ENCODE measurements around the gene NPY4R2. TPM values are rescaled to one million over a fixed set of nuclear protein-coding genes. Genes with fewer than 3 reads are reported as not detected.
"Not testable (repeated sequence)": the region's sequence is repeated elsewhere in the genome, so short reads cannot be mapped to it uniquely, and the experiment has no call there.

NPY4R2 gene
- total and polyA plus RNA-seq, 10 of the 15 experiments (the other 5 are each of a cell fraction or from before 2014, with no cell fraction given), result not detected

GRCh38 chr10:47942351-47943019 is 24.0 kb downstream of the NPY4R2 start:
- in situ Hi-C loops (cut with MboI); H3K9me3 ChIP-seq (replicated peaks; ENCODE audit: control insufficient read depth, insufficient read depth, low read length); DNase-seq (ENCODE audit: low read depth, low spot score); ATAC-seq; FAIRE-seq; H3K27me3 ChIP-seq (replicated peaks in 1 of 2; ENCODE audit: control insufficient read depth in 2 of 2, insufficient read depth in 2 of 2, low read length in 1 of 2); H3K4me3 ChIP-seq; H3K4me1 ChIP-seq (ENCODE audit: control insufficient read depth, insufficient read depth, low read length); CTCF ChIA-PET; RAD21 ChIA-PET (ENCODE audit: unreplicated experiment); H3K79me2 ChIP-seq (ENCODE audit: control insufficient read depth, insufficient read depth, low read length); H3K4me2 ChIP-seq (ENCODE audit: control insufficient read depth, insufficient read depth); SMC1A ChIA-PET (ENCODE audit: uncharacterized antibody, unreplicated experiment); H3K27ac ChIP-seq (ENCODE audit: control insufficient read depth, insufficient read depth); H3K36me3 ChIP-seq (ENCODE audit: control insufficient read depth in 2 of 2, insufficient read depth in 2 of 2, low read length in 1 of 2); BruUV-seq (replicated peaks); POLR2A ChIA-PET; intact Hi-C loops (cut with micrococcal nuclease; ENCODE audit: unreplicated experiment); H3K9ac ChIP-seq (ENCODE audit: control insufficient read depth, insufficient read depth, low read length); H4K20me1 ChIP-seq (ENCODE audit: control insufficient read depth, insufficient read depth); H2AFZ ChIP-seq (ENCODE audit: control insufficient read depth, low read depth, low read length): not testable (repeated sequence)
- WGBS (ENCODE audit: insufficient coverage, insufficient replicate concordance, low lambda C conversion rate, missing lambda C conversion rate), result 86% methylated on average over 1 of the region's 8 CpGs

- H3K27ac ChIP-seq (ENCODE audit: control insufficient read depth, insufficient read depth); intact Hi-C loops (cut with micrococcal nuclease; ENCODE audit: unreplicated experiment); H3K27me3 ChIP-seq (replicated peaks in 1 of 2; ENCODE audit: control insufficient read depth in 2 of 2, insufficient read depth in 2 of 2, low read length in 1 of 2); H3K36me3 ChIP-seq (ENCODE audit: control insufficient read depth in 2 of 2, insufficient read depth in 2 of 2, low read length in 1 of 2); H3K4me3 ChIP-seq; H4K20me1 ChIP-seq (ENCODE audit: control insufficient read depth, insufficient read depth); H3K9ac ChIP-seq (ENCODE audit: control insufficient read depth, insufficient read depth, low read length); DNase-seq (ENCODE audit: low read depth, low spot score); BruUV-seq (replicated peaks); ATAC-seq; H3K9me3 ChIP-seq (replicated peaks; ENCODE audit: control insufficient read depth, insufficient read depth, low read length); FAIRE-seq; RAD21 ChIA-PET (ENCODE audit: unreplicated experiment); H3K79me2 ChIP-seq (ENCODE audit: control insufficient read depth, insufficient read depth, low read length); POLR2A ChIA-PET; SMC1A ChIA-PET (ENCODE audit: uncharacterized antibody, unreplicated experiment); CTCF ChIA-PET; in situ Hi-C loops (cut with MboI); H3K4me2 ChIP-seq (ENCODE audit: control insufficient read depth, insufficient read depth); H3K4me1 ChIP-seq (ENCODE audit: control insufficient read depth, insufficient read depth, low read length); H2AFZ ChIP-seq (ENCODE audit: control insufficient read depth, low read depth, low read length): not testable (repeated sequence)
- no CpG with 5 or more reads among the region's 4 CpGs for WGBS (ENCODE audit: insufficient coverage, insufficient replicate concordance, low lambda C conversion rate, missing lambda C conversion rate)
Observed at GRCh38 chr10:47943328-47943727, 24.9 kb downstream of the NPY4R2 start.

DNA sequence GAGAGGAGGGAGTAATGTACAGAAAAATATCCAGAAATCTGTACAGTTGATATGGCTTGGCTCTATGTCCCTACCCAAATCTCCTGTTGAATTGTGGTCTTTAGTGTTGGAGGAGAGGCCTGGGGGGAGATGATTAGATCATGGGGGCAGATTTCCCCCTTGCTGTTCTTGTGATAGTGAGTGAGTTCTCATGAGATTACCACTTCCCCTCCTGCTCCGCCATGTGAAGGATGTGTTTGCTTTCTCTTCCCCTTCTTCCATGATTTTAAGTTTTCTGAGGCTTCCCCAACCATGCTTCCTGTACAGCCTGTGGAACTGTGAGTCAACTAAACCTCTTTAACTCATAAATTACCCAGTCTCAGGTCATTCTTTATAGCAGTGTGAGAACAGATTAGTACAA is 29.0 kb downstream of the NPY4R2 start:
- WGBS (ENCODE audit: insufficient coverage, insufficient replicate concordance, low lambda C conversion rate, missing lambda C conversion rate), result 0% methylated on average over 1 of the region's 1 CpG
- H3K79me2 ChIP-seq (ENCODE audit: control insufficient read depth, insufficient read depth, low read length); H3K27ac ChIP-seq (ENCODE audit: control insufficient read depth, insufficient read depth); H4K20me1 ChIP-seq (ENCODE audit: control insufficient read depth, insufficient read depth); H3K4me1 ChIP-seq (ENCODE audit: control insufficient read depth, insufficient read depth, low read length); BruUV-seq (replicated peaks); H3K27me3 ChIP-seq (replicated peaks in 1 of 2; ENCODE audit: control insufficient read depth in 2 of 2, insufficient read depth in 2 of 2, low read length in 1 of 2); H3K9me3 ChIP-seq (replicated peaks; ENCODE audit: control insufficient read depth, insufficient read depth, low read length); SMC1A ChIA-PET (ENCODE audit: uncharacterized antibody, unreplicated experiment); DNase-seq (ENCODE audit: low read depth, low spot score); H3K9ac ChIP-seq (ENCODE audit: control insufficient read depth, insufficient read depth, low read length); H3K36me3 ChIP-seq (ENCODE audit: control insufficient read depth in 2 of 2, insufficient read depth in 2 of 2, low read length in 1 of 2); RAD21 ChIA-PET (ENCODE audit: unreplicated experiment); H3K4me3 ChIP-seq; CTCF ChIA-PET; ATAC-seq; H2AFZ ChIP-seq (ENCODE audit: control insufficient read depth, low read depth, low read length); in situ Hi-C loops (cut with MboI); FAIRE-seq; intact Hi-C loops (cut with micrococcal nuclease; ENCODE audit: unreplicated experiment); POLR2A ChIA-PET; H3K4me2 ChIP-seq (ENCODE audit: control insufficient read depth, insufficient read depth): not testable (repeated sequence)

GRCh38 chr10:47957158-47957557 is 38.7 kb downstream of the NPY4R2 start:
- RAD21 ChIA-PET (ENCODE audit: unreplicated experiment); H3K9me3 ChIP-seq (replicated peaks; ENCODE audit: control insufficient read depth, insufficient read depth, low read length); FAIRE-seq; H3K27me3 ChIP-seq (replicated peaks in 1 of 2; ENCODE audit: control insufficient read depth in 2 of 2, insufficient read depth in 2 of 2, low read length in 1 of 2); H3K79me2 ChIP-seq (ENCODE audit: control insufficient read depth, insufficient read depth, low read length); H3K36me3 ChIP-seq (ENCODE audit: control insufficient read depth in 2 of 2, insufficient read depth in 2 of 2, low read length in 1 of 2); POLR2A ChIA-PET; BruUV-seq (replicated peaks); SMC1A ChIA-PET (ENCODE audit: uncharacterized antibody, unreplicated experiment); CTCF ChIA-PET; intact Hi-C loops (cut with micrococcal nuclease; ENCODE audit: unreplicated experiment); H3K4me2 ChIP-seq (ENCODE audit: control insufficient read depth, insufficient read depth); H4K20me1 ChIP-seq (ENCODE audit: control insufficient read depth, insufficient read depth); in situ Hi-C loops (cut with MboI); DNase-seq (ENCODE audit: low read depth, low spot score); ATAC-seq; H3K4me1 ChIP-seq (ENCODE audit: control insufficient read depth, insufficient read depth, low read length); H3K9ac ChIP-seq (ENCODE audit: control insufficient read depth, insufficient read depth, low read length); H3K4me3 ChIP-seq; H2AFZ ChIP-seq (ENCODE audit: control insufficient read depth, low read depth, low read length); H3K27ac ChIP-seq (ENCODE audit: control insufficient read depth, insufficient read depth): not testable (repeated sequence)
- 68% methylated on average over 5 of the region's 8 CpGs for WGBS (ENCODE audit: insufficient coverage, insufficient replicate concordance, low lambda C conversion rate, missing lambda C conversion rate)
